Measurements from ENCODE around the gene ERP29.
"Not testable (repeated sequence)": the region's sequence is repeated elsewhere in the genome, so short reads cannot be mapped to it uniquely, and the experiment has no call there.

Gene ERP29

DNA sequence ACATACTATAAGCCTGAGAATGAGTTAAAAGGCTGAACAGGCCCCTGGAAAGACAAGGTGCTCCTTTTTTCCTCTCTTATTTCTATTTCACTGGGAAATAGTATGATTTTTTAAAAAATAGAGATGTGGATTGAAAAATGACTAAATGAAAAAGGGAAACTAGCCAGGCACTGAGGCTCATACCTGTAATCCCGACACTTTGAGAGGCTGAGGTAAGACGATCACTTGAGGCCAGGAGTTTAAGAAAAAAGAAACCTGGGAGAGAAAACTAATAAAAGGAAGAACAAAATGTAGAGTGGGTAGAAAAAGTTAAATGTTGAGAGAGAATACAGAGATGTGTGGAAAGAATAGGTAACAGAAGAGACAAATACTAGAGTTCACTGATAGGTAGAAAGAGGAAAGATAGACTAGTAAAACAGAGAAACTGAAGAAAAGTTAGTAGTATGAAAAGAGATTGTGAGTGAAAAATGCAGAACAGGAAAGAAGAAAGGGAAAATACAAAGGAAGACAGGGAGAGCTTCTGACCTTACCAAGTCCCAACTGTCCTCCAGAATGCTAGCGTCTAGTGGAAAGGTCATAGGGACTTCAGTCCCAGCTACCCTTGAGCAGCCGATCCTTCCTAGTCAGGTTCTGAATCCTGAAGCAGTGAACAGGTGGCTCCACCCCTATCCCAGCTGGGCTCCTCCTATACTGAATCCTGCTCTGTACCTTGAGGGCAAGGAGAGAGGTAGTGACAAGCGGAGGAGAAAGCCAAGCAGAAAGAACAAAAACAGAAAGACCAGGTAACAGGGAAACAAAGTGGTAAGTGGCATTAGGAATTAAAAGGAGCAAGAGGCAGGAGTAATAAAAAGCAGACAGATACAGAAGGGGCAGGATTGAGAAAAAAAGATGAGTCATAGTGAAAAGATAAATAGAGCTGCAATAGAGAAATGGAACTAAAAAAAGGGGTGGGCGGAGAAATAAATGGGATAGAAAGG lies 7.5 kb upstream of the ERP29 start:
- DNase-seq, result no peak

- no peak for DNase-seq
Measured at GRCh38 chr12:112007945-112008344, 5.3 kb upstream of the ERP29 start.

- no peak for DNase-seq
Measured at GRCh38 chr12:112008918-112009317, 4.3 kb upstream of the ERP29 start.

DNA sequence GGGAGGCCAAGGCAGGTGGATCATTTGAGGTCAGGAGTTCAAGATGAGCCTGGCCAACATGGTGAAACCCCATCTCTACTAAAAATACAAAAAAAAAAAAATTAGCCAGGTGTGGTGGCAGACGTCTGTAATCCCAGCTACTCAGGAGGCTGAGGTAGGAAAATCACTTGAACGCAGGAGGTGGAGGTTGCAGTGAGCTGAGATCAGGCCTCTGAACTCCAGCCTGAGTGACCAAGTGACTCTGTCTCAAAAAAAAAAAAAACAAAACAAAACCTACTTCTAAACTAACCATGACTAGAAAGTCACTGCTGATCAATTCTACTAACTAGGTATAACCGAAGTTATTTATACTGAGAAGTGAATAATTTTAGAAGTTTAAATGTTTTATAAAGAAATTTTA lies 3.6 kb upstream of the ERP29 start:
- DNase-seq, result not testable (repeated sequence)

GRCh38 chr12:112010415-112011344 lies 2.5 kb upstream of the ERP29 start:
- no peak for DNase-seq

GRCh38 chr12:112011685-112012084 lies 1.5 kb upstream of the ERP29 start:
- no peak for DNase-seq

GRCh38 chr12:112013601-112014402 lies 576 bp downstream of the ERP29 start:
- peak; percentile 86 for DNase-seq

- no peak for DNase-seq
Measured at GRCh38 chr12:112015938-112016337, 2.7 kb downstream of the ERP29 start.

DNA sequence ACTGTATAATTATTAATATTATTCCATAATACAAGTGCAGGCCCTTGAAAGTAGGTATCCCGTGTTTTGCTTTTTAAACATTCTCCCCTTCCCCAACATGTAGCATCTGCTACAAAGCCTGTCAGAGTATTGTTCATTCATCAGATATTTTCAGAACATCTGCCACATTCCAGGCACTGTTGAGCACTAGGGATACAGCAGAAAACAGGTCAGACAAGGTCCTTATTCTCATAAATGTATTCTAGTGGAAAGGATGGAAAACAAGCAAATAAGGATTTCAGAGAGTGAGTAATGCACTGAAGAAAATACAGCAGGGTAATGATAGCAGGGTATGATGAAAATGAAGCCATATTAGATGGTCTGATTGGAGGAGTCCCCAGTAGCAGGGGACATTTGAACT lies 3.8 kb downstream of the ERP29 start:
- DNase-seq, result no peak

- no peak for DNase-seq
Measured at GRCh38 chr12:112018571-112019237, 5.5 kb downstream of the ERP29 start.

DNA sequence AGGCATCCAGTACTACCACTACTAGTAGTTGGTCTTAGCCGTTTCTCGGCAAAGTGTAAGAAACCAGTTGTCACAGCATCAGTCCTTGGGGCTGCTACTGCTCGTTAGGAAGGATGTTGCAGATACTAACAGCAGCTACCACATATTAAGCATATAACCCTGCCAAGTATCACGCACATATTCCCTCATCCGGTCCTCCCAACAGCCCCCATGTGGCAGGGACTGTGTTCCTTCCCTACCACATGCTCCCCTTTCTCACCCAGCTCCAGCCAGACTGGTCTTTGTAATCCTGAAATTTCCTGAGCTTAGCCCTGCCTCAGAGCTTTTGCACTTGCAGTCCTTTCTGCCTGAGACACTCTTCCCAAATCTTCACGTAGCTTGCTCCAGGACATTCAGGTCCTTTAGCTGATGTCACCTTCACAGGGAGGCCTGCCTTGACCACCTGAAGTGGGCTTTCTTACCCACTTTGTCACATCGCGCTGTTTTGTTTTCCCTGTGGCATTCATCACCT lies 7.8 kb downstream of the ERP29 start:
- no peak for DNase-seq

DNA sequence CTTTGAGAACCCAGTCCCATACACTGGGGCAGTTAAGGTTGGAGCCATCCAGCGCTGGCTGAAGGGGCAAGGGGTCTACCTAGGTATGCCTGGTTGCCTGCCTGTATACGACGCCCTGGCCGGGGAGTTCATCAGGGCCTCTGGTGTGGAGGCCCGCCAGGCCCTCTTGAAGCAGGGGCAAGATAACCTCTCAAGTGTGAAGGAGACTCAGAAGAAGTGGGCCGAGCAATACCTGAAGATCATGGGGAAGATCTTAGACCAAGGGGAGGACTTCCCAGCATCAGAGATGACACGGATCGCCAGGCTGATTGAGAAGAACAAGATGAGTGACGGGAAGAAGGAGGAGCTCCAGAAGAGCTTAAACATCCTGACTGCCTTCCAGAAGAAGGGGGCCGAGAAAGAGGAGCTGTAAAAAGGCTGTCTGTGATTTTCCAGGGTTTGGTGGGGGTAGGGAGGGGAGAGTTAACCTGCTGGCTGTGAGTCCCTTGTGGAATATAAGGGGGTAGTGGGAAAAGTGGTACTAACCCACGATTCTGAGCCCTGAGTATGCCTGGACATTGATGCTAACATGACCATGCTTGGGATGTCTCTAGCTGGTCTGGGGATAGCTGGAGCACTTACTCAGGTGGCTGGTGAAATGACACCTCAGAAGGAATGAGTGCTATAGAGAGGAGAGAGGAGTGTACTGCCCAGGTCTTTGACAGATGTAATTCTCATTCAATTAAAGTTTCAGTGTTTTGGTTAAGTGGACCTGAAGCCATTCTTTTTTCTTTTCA lies 9.2 kb downstream of the ERP29 start:
- DNase-seq, result no peak

DNA sequence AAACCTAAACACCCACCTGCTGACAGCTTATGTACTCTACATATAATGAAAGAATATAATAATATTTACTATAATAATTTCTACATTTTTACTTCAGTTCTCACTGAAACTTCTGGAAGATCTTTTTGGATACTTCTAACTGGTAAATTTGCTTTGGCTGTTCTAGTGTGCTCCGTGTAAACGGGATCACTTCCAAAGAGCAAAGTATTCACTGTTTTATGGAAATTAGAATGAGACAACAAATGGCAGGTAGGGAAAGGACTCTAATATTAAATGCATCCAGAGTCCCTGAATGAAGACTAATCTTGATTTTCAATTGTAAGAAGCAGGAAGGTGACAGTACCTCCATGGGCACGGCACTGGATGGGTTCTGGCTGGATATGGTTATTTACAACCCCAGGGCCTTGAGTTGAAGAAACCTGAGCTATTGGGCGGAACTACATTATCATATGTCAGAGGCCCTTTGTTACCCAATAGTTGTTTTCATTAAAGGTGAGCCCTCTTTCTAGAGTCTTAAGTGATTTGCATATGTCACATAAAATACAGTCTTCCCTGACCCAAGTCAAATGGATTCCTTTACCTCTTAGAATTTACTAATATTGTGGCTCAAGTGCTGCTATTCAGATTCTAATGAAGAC lies 10.7 kb downstream of the ERP29 start:
- DNase-seq, result no peak

GRCh38 chr12:112025808-112026375 lies 12.7 kb downstream of the ERP29 start:
- peak; percentile 26 for DNase-seq

DNA sequence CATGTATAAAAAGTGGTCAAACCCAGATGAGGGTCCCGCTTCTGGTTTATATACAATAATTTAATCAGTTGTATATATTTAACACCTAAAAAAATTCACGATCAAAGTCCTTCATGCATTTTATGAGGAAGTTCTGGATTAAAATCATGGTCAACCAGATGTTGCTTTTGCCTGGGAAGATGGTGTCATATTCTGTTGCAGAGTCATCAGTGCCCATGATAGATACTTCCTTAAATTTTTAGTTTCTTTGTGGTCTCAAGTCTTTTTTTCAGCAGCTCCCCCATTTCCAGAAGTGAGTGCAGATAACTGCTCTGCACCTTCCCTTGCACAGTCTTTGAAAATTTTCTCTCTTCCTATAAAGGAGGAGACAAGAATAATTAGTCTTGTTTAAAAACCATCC lies 16.1 kb downstream of the ERP29 start:
- no peak for DNase-seq

DNA sequence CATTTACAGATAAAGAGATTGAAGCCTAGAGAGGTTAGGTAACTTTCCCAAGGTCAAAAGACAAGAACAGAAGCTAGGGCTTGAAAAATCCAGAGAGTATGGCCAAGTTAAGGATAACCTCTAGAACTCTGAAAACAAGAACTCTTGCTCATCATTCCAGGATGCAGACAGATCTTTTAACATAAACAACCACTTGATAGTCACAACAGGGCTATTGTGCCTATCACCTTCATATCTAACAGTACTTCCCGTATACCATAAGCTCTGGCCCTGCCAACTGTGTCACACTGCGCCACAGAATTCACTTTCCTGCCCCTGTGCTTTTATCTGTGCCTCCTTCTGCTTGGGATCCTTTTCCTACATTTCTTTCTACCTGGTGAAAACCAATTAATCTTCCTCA lies 18.2 kb downstream of the ERP29 start:
- no peak for DNase-seq

DNA sequence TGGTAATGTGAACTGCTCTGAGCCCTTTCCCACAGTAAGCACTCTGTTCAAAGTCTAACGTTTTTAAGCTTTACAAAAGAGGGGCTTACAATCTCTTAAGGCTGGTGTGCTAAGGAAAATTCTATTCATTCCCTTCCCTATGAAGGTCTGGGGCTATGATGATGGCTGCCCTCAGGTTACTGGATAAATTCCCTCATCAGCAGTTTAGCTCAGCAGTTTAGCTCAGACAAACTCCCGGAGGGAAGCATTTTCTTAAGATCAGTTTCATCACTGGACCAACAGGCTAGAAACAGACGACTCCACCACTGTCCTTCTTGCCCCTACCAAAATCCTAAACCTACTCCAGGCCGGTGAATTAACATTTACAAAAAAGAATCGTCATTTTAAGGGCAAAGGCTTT lies 19.1 kb downstream of the ERP29 start:
- DNase-seq, result no peak

DNA sequence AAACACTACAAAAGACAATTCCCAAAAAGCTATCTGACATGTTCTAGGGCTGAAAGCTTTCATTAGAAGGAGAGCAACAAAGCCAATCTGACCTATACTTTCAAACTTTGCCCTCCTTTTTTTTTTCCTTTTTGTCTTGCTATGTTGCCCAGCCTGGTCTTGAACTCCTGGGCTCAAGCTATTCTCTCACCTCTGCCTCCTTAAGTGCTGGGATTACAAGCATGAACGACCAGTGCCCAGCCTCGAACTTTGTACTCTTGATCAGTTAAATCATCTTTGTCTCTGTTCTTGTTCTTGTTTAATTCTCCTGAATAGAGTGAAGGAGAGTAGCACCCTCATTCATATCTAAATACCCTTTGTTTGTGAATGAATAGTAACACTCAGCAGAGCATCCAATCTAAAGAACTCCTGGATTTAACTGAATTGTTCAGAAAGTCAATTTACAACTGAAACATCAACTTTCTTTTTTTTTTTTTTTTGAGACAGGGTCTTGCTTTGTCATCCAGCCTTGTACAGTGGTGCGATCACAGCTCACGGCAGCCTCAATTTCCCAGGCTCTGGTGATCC lies 22.1 kb downstream of the ERP29 start:
- DNase-seq, result no peak

DNA sequence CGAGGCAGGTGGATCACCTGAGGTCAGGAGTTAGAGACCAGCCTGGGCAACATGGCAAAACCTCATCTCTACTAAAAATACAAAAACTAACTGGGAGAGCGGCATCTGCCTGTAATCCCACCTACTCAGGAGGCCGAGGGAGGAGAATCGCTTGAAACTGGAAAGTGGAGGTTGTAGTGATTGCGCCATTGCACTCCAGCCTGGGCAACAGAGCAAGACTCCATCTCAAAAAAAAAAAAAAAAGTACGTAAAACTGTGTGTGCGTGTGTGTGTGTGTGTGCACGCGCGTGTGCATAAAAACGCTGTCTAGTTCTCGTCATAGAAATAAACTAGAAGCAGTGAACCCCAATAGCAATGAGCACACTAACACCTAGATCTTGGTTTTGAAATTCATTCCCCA lies 23.4 kb downstream of the ERP29 start:
- not testable (repeated sequence) for DNase-seq

DNA sequence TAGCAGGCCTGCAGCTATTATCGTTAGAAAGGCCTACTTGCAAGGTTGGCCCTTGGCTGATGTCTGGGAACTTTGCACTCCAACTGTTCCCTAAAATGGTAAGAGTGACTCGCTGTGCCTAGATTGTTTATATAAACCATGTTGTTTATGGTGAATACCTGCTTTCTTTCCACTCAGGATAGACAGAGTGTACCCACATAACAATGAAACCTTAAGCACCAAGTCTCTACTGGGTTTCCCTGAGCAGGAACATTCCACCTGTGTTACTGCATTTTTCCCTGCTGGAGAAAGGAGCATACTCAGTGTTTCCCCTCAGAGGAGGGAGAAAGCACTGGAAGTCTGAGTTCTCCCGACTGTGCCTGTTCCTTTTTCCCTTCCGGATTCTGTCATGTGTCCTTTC lies 32.8 kb downstream of the ERP29 start:
- no peak for DNase-seq
